Mesenteric fat pad (tissue), 1 donor: ENCODE results near the gene MYOF. TPM values are rescaled to one million over a fixed set of nuclear protein-coding genes. Genes with fewer than 3 reads are reported as not detected.

Experiments
- DNase-seq: peaks from one replicate; pipeline ENCODE4 v3.0.0-alpha.2; 2020; ENCODE audit warnings: low spot score
- long read RNA-seq: library from polyadenylated mRNA; unstranded; transcript quantifications from one replicate; pipeline ENCODE4 v2.0.0, GENCODE V29; 2020
- total RNA-seq: library from RNA; stranded (reverse); fragmentation: NEBNext Ultra II Directional; extraction: Animal tissue kit (Norgen Biotek cat#: 25700); gene quantifications from one replicate; pipeline ENCODE4 v1.2.1, GENCODE V29; 2021
- donor health status: DM: yes; HTN: yes; CAD: no.

The MYOF gene, protein sequence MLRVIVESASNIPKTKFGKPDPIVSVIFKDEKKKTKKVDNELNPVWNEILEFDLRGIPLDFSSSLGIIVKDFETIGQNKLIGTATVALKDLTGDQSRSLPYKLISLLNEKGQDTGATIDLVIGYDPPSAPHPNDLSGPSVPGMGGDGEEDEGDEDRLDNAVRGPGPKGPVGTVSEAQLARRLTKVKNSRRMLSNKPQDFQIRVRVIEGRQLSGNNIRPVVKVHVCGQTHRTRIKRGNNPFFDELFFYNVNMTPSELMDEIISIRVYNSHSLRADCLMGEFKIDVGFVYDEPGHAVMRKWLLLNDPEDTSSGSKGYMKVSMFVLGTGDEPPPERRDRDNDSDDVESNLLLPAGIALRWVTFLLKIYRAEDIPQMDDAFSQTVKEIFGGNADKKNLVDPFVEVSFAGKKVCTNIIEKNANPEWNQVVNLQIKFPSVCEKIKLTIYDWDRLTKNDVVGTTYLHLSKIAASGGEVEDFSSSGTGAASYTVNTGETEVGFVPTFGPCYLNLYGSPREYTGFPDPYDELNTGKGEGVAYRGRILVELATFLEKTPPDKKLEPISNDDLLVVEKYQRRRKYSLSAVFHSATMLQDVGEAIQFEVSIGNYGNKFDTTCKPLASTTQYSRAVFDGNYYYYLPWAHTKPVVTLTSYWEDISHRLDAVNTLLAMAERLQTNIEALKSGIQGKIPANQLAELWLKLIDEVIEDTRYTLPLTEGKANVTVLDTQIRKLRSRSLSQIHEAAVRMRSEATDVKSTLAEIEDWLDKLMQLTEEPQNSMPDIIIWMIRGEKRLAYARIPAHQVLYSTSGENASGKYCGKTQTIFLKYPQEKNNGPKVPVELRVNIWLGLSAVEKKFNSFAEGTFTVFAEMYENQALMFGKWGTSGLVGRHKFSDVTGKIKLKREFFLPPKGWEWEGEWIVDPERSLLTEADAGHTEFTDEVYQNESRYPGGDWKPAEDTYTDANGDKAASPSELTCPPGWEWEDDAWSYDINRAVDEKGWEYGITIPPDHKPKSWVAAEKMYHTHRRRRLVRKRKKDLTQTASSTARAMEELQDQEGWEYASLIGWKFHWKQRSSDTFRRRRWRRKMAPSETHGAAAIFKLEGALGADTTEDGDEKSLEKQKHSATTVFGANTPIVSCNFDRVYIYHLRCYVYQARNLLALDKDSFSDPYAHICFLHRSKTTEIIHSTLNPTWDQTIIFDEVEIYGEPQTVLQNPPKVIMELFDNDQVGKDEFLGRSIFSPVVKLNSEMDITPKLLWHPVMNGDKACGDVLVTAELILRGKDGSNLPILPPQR (N-terminal part only)
- 87.8 TPM for total RNA-seq
- long read RNA-seq, transcript MYOF-204 (15 exons, 1,519 nt), result major isoform, 7 of 79 reads
- long read RNA-seq, partial matches to known transcripts, result 32 of 79 reads
- long read RNA-seq, other reads (novel, unspliced or antisense), result 39 of 79 reads

DNA sequence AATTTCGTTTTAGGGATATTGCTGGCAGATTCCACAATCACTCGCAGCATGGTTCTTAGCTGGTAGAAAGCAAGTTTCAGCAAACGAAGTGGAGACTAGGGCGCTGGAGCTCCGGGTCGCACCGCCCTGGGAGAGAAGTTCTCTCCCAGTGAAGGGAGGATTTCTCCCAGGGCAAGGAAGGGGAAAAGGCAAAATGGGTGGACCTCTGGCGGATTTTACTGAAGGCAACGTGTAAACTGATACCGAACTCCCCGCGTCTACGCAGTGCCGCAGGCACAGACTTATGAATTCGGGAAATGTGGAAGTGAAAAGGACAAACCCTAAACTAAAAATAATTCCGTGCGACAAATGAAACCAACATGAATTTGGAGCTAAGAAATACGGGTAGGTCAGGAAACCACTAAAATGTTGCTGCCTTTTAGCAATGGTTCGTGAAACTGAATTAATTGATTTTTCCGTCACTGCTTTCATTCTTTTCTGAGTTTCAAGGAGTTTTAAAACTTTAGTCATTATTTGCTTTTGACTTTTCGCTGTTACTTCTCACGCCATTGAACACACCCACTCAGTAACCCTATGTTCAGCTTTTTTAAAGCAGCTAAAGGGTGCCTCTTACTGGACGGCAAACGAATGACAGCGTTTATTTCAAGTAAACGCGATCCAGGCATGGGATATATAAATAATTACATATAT lies at the start of gene MYOF:
MYOF (minus strand) TSS at position 190 of the 690 bp plus-strand sequence; CDS start at position 50, 140 bp downstream.
- DNase-seq, result no peak

- DNase-seq, result no peak
These were observed 36.4 kb upstream of the MYOF start for GRCh38 chr10:93518531-93518930.

DNA sequence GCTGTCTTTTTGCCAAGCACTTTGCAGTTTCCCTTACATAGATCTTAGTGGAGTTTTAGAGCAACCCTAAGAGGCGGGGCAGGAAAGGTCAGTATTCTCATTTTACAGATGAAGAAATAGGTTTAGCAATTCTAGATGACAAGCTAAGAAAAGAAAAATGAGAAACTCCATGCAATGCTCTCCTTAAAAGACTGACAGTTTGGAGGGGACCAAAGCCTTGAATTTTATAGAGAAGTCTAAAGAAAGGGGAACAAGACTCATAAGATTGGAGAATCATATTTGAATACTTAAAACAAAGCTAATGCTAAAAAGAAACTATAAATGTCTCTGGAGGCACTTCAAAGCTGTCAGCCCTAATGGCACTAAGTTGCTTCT lies 33.9 kb upstream of the MYOF start:
- DNase-seq, result no peak

- DNase-seq, result no peak
These were observed 33.2 kb upstream of the MYOF start for GRCh38 chr10:93515071-93516005.

DNA sequence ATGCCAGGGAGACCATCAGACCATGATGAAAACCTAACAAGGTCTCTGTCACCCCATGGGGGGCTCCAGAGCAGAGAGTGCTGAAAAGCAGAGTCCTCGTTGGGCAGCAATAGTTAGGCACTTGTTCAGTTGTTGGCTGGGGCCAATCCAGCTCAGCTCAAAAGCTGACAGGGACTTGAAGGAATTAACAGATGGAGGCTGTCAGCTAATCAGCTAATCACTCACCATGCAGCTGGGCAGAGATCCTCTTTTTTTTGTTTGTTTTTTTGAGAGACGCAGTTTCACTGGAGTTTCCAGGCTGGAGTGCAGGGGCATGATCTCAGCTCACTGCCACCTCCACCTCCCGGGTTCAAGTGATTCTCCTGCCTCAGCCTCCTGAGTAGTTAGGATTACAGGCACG lies 32.4 kb upstream of the MYOF start:
- DNase-seq, result no peak

GRCh38 chr10:93513091-93513490 lies 31.0 kb upstream of the MYOF start:
- DNase-seq, result no peak

GRCh38 chr10:93512565-93512964 lies 30.4 kb upstream of the MYOF start:
- DNase-seq, result no peak

GRCh38 chr10:93509816-93510215 lies 27.7 kb upstream of the MYOF start:
- DNase-seq, result no peak

DNA sequence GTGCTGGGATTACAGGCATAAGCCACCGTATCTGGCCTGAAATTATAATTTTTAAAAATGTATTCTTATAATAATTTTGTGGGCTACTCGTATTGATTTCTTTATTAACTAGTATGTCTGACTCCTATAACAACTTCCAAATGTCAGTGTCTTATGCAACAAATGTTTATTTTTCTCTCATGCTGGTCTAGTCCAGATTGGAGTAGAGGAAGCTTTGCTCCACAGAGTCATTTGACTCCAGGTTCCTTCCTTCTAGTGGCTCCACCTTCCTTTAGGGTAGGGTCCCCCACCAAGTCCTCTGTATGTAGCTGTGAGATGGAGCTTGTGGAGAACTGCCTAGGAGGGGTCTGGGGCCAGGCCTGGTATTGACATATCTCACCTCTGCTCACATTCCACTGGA lies 22.9 kb upstream of the MYOF start:
- no peak for DNase-seq

DNA sequence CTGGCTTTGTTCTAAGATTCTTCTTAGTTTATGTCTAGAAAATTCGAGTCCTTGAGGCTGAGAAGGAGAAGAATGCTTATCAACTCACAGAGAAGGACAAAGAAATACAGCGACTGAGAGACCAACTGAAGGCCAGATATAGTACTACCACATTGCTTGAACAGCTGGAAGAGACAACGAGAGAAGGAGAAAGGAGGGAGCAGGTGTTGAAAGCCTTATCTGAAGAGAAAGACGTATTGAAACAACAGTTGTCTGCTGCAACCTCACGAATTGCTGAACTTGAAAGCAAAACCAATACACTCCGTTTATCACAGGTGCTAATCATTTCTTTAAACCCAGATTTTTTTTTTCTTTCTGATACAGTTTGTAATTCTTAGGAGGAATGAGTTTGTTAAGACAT lies 20.9 kb upstream of the MYOF start:
- no peak for DNase-seq

GRCh38 chr10:93501650-93502049 lies 19.5 kb upstream of the MYOF start:
- DNase-seq, result no peak

- DNase-seq, result no peak
These were observed 16.0 kb upstream of the MYOF start for GRCh38 chr10:93498166-93498565.

DNA sequence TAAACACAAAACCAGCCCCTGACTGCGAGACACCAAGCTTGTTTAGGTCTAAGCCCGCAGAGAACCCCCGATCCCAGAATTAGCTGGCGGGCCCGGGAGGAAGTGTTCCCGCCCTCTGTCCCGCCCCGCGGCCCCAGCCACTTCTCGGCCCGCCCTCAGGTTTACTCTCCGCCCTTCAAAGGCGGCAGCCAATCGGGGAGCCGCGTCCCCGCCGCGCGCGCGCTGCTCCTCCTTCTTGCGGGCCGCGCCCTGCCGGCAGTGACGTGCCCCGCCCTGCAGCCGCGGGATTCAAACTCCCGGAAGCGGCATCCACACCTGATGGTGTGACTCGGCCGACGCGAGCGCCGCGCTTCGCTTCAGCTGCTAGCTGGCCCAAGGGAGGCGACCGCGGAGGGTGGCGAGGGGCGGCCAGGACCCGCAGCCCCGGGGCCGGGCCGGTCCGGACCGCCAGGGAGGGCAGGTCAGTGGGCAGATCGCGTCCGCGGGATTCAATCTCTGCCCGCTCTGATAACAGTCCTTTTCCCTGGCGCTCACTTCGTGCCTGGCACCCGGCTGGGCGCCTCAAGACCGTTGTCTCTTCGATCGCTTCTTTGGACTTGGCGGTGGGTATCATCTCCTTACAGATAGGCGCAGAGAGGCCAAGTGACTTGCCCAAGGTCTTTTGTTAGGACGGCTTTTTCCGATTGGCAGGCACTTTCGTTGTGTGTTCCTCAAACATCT lies 14.3 kb upstream of the MYOF start, which contains the start of gene CEP55:
CEP55 (plus strand) TSS at position 291 of the 720 bp plus-strand sequence. CDS start 3,440 bp downstream, outside the sequence.
- peak; percentile 99 for DNase-seq

DNA sequence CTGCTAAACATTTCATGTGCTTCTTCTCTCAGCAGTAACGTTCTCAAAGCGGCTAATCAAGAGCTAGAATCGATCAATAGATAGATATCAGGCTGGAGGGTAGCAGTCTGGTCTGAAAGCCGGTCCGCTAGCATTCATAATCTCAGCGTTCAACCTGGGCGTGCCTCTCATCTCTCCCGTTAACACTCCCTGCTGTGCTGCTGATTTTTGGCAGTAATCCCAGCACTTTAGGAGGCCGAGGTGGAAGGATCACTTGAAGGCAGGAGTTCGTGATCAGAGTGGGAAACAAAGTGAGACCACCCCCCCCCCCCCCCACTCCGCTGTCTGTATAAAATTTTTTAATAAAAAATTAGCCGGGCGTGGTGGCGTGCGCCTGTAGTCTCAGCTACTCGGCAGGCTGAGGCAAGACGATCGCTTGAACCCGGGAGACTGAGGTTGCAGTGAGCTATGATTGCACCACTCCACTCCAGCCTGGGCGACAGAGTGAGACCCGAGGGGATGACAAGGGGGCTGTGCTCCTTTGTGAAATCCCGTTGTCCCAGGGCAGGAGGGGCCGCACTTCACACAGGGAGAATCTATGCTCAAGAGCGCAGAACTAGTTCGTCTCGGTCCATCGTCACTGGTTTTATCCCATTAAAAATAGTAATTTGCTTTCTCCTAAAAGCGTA lies 13.7 kb upstream of the MYOF start:
- DNase-seq, result no peak

- DNase-seq, result no peak
These were observed 12.4 kb upstream of the MYOF start for GRCh38 chr10:93494494-93494893.

GRCh38 chr10:93493162-93493561 lies 11.0 kb upstream of the MYOF start:
- DNase-seq, result no peak

DNA sequence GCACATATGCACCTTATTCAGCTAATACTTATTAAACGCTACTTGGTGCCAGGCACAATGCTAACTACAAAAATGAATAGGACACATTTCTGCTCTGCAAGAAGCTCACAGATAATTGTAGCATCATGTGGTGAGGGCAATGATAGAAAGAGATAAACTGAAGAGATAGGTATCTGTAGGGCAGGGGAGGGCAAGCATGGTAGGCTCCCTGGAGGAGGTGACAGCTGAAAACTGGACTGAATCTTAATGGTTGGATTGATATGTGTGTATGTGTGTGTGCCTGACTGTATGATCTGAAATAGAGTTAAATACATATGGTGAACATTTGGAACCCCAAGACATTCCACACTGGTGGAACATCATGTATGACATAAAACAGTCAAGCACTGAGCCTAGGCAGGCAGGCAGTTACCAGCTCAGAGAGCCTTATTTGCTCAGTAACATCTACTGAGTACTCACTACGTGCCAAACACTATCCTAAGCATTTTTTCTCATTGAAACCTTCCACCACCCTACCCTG lies 9.5 kb upstream of the MYOF start:
- DNase-seq, result no peak
